Testis (tissue), 3 donors: ENCODE results near the gene C2CD4B. TPM values are rescaled to one million over a fixed set of nuclear protein-coding genes. Genes with fewer than 3 reads are reported as not detected.

Experiments
- DNase-seq: peaks from one replicate; pipeline ENCODE4 v3.0.0-alpha.2; 2019
- H3K27ac ChIP-seq, 2 donors: fragments of 200-600 bp; sonication (generic); one replicate each; pipeline ENCODE4 v1.5.1; 2019
- H3K27me3 ChIP-seq: fragments of 200-600 bp; sonication (generic); one replicate; pipeline ENCODE4 v1.5.1; 2019
- H3K36me3 ChIP-seq: fragments of 200-600 bp; sonication (generic); one replicate; pipeline ENCODE4 v1.5.1; 2017; ENCODE audit warnings: low read depth; ENCODE audit errors: missing control alignments
- H3K4me1 ChIP-seq: fragments of 200-600 bp; sonication (generic); one replicate; pipeline ENCODE4 v1.5.1; 2019
- H3K4me3 ChIP-seq, 2 donors: fragments of 200-600 bp; sonication (generic); one replicate each; pipeline ENCODE4 v1.5.1; 2017 to 2019
- H3K9me3 ChIP-seq: fragments of 200-600 bp; sonication (generic); one replicate; pipeline ENCODE4 v1.5.1; 2017
- POLR2A ChIP-seq: fragments of 450-650 bp; IDR thresholded peaks from one replicate; pipeline ENCODE4 v1.6.1; 2017; ENCODE audit warnings: antibody characterized with exemption, mild to moderate bottlenecking, moderate library complexity
- WGBS, 2 donors: methylation state at CpG; one replicate each; pipeline ENCODE4 v1.1.5; 2018; 5-methylcytosine and 5-hydroxymethylcytosine counted together
- intact Hi-C: fragments of 100-400 bp; cut with DNase I; formaldehyde crosslinking; loops from one replicate; pipeline ENCODE4 v1.15.1; 2023; ENCODE audit warnings: low total_unique reads
- polyA plus RNA-seq: library from polyadenylated mRNA; stranded (reverse); fragments of 350-450 nt; fragmentation: Illumina TruSeq; extraction: RNeasy Lipid Tissue Mini Kit (QIAGEN cat#74804); gene quantifications from one replicate; pipeline ENCODE4 v1.2.3, GENCODE V29; 2014; ENCODE audit warnings: low read depth, low replicate concordance; ENCODE audit not compliant: insufficient read depth
- total RNA-seq, 2 donors: library from RNA; depleted of rRNA; stranded (reverse); fragments of >200 nt; gene quantifications; one replicate each; pipeline ENCODE4 v1.2.3, GENCODE V29; 2016
- TF ChIP-seq, protein P1 (sequence below), 3 experiments: fragments of 450-650 bp in 2 of 3; fragments of 200-600 bp in 1 of 3; sonication (generic) in 1 of 3; IDR thresholded peaks; one replicate each; pipeline ENCODE4 v1.5.1; 2016 to 2019; ENCODE audit warnings: antibody characterized with exemption in 3 of 3, mild to moderate bottlenecking in 2 of 3, moderate library complexity in 1 of 3

Gene C2CD4B
- total and polyA plus RNA-seq, 3 donors from 2014 or later: 0.26 to 2.9 (median 2.7) TPM

GRCh38 chr15:62124176-62124972 is 40.7 kb downstream of the C2CD4B start:
- no peak overlapping the region for H3K27ac ChIP-seq
- TF ChIP-seq, protein P1, sequence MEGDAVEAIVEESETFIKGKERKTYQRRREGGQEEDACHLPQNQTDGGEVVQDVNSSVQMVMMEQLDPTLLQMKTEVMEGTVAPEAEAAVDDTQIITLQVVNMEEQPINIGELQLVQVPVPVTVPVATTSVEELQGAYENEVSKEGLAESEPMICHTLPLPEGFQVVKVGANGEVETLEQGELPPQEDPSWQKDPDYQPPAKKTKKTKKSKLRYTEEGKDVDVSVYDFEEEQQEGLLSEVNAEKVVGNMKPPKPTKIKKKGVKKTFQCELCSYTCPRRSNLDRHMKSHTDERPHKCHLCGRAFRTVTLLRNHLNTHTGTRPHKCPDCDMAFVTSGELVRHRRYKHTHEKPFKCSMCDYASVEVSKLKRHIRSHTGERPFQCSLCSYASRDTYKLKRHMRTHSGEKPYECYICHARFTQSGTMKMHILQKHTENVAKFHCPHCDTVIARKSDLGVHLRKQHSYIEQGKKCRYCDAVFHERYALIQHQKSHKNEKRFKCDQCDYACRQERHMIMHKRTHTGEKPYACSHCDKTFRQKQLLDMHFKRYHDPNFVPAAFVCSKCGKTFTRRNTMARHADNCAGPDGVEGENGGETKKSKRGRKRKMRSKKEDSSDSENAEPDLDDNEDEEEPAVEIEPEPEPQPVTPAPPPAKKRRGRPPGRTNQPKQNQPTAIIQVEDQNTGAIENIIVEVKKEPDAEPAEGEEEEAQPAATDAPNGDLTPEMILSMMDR (IDR thresholded peaks at IDR 0.05): no peak
- no peak for TF ChIP-seq POLR2A
- no peaks in the 10 kb centered on the region for H3K27me3 ChIP-seq
- DNase-seq: no peak
- H3K4me3 ChIP-seq: no peak overlapping the region
- intact Hi-C loops: no loop called here
- H3K36me3 ChIP-seq: no peaks in the 10 kb centered on the region
- 55 to 59% methylated on average over 6 of the region's 6 CpGs for WGBS, 2 donors
- no peaks in the 10 kb centered on the region for H3K9me3 ChIP-seq
- H3K4me1 ChIP-seq: no peaks in the 10 kb centered on the region

DNA sequence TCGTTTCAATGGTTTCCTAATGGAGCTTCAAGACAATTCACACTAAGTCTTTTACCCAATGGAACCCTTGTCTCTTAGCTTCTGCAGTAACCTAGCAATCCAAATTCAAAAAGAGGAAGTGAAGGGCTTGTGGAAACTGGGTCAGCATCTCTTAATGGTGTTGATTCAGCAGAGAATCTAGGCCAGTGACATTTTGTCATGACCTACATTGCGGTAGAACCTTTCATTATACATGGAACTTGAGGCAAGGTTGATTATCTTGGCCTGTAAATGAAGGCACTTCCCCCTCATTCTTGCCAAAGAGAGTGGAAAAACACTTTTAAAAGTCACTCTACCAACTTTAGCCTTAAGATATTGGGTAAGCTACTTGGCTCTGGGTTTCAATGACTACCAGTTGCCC is 42.8 kb downstream of the C2CD4B start:
- H3K4me1 ChIP-seq: no peaks in the 10 kb centered on the region
- H3K27me3 ChIP-seq: no peaks in the 10 kb centered on the region
- intact Hi-C loops: no loop called here
- H3K36me3 ChIP-seq: no peaks in the 10 kb centered on the region
- no peak overlapping the region for H3K27ac ChIP-seq
- TF ChIP-seq POLR2A: no peak
- TF ChIP-seq, protein P1 (IDR thresholded peaks at IDR 0.05): no peak
- H3K9me3 ChIP-seq: no peaks in the 10 kb centered on the region
- no peak overlapping the region for H3K4me3 ChIP-seq
- 89 to 91% methylated on average over 2 of the region's 2 CpGs for WGBS, 2 donors
- DNase-seq: no peak

GRCh38 chr15:62121273-62122015 is 43.6 kb downstream of the C2CD4B start:
- intact Hi-C loops: no loop called here
- H3K4me1 ChIP-seq: no peaks in the 10 kb centered on the region
- no peaks in the 10 kb centered on the region for H3K27me3 ChIP-seq
- no peak overlapping the region for H3K4me3 ChIP-seq
- no peak overlapping the region for H3K27ac ChIP-seq
- no peaks in the 10 kb centered on the region for H3K9me3 ChIP-seq
- WGBS, 2 donors: 86 to 88% methylated on average over 8 of the region's 8 CpGs
- H3K36me3 ChIP-seq: no peaks in the 10 kb centered on the region
- TF ChIP-seq POLR2A: no peak
- TF ChIP-seq, protein P1 (IDR thresholded peaks at IDR 0.05): no peak
- DNase-seq: no peak

DNA sequence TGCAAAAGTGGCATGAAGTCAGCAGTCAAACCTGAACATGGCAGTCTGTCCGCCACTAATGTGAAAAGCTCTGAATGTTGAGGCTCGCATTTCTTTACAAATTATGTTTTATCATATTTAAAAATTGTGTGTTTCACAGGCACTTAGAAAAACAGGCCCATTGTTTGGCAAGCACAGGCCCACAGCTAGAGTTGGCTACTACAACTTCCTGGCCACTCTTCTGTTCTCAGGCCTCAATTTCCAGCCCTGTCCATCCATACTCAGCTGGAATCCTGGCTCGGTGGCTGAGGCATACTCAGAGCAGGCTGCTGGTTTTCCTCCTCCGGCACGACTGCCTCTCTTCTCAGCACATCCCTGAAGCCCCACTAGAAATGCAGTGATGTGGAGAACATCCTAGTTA is 44.3 kb downstream of the C2CD4B start:
- Histone ChIP-seq H3K9me3 (no peaks in the 10 kb centered on the region), H3K27ac (no peak overlapping the region), H3K36me3 (no peaks in the 10 kb centered on the region), H3K4me3 (no peak overlapping the region), H3K4me1 (no peaks in the 10 kb centered on the region), H3K27me3 (no peaks in the 10 kb centered on the region)
- 77 to 92% methylated on average over 3 to 5 of the region's 5 CpGs for WGBS, 2 donors
- intact Hi-C loops: no loop called here
- no peak for DNase-seq
- TF ChIP-seq POLR2A: no peak
- TF ChIP-seq, protein P1 (IDR thresholded peaks at IDR 0.05): no peak
